GM18507 (cell line): ENCODE measurements around the gene COPS8.

Experiments
- DNase-seq: peaks from one replicate; pipeline ENCODE4 v3.0.0; 2011; ENCODE audit warnings: low read depth; ENCODE audit not compliant: insufficient read length; ENCODE audit errors: extremely low spot score
- FAIRE-seq: peaks from 2 replicates; lab custom pipeline; 2011; peaks lifted over from hg19 to GRCh38; lab: Jason Lieb, UNC

The COPS8 gene

GRCh38 chr2:237062585-237062984 lies 23.1 kb upstream of the COPS8 start:
- DNase-seq (no peak), FAIRE-seq (no peak)

GRCh38 chr2:237064203-237065070 lies 21.3 kb upstream of the COPS8 start:
- FAIRE-seq (no peak), DNase-seq (no peak)

- DNase-seq, result no peak
- no peak for FAIRE-seq
These were observed 20.7 kb upstream of the COPS8 start for GRCh38 chr2:237065071-237065377.

- DNase-seq (no peak), FAIRE-seq (no peak)
These were observed 19.3 kb upstream of the COPS8 start for GRCh38 chr2:237066396-237066795.

- no peak for DNase-seq
- FAIRE-seq, result no peak
These were observed 17.6 kb upstream of the COPS8 start for GRCh38 chr2:237068005-237068576.

GRCh38 chr2:237072067-237072931 lies 13.4 kb upstream of the COPS8 start:
- no peak for DNase-seq
- peak; percentile 83 for FAIRE-seq

- FAIRE-seq, result no peak
- no peak for DNase-seq
These were observed 12.1 kb upstream of the COPS8 start for GRCh38 chr2:237073552-237073951.

- FAIRE-seq, result no peak
- DNase-seq, result no peak
These were observed 11.3 kb upstream of the COPS8 start for GRCh38 chr2:237074211-237074993.

GRCh38 chr2:237075749-237076599 lies 9.7 kb upstream of the COPS8 start:
- FAIRE-seq (no peak), DNase-seq (no peak)

GRCh38 chr2:237081596-237081995 lies 4.1 kb upstream of the COPS8 start:
- FAIRE-seq (no peak), DNase-seq (no peak)

GRCh38 chr2:237083026-237083425 lies 2.7 kb upstream of the COPS8 start:
- no peak for FAIRE-seq

GRCh38 chr2:237084444-237084843 lies 1.2 kb upstream of the COPS8 start:
- DNase-seq, result no peak
- FAIRE-seq, result no peak

More at GRCh38 chr2:237083026-237083425, 2.7 kb upstream of the COPS8 start:
- DNase-seq, result no peak

- no peak for DNase-seq
- no peak for FAIRE-seq
These were observed 5.2 kb downstream of the COPS8 start for GRCh38 chr2:237090906-237091305.

- FAIRE-seq (no peak), DNase-seq (no peak)
These were observed 6.2 kb downstream of the COPS8 start for GRCh38 chr2:237091779-237092436.

- no peak for FAIRE-seq
These were observed 6.8 kb downstream of the COPS8 start for GRCh38 chr2:237092506-237092905.

GRCh38 chr2:237092920-237093781 lies 7.5 kb downstream of the COPS8 start:
- DNase-seq (no peak), FAIRE-seq (no peak)

More at GRCh38 chr2:237092506-237092905, 6.8 kb downstream of the COPS8 start:
- no peak for DNase-seq

GRCh38 chr2:237096201-237096600 lies 10.5 kb downstream of the COPS8 start:
- no peak for DNase-seq
- no peak for FAIRE-seq
